SK-N-MC (cell line): ENCODE results near the gene EAF1.
A peak's percentile ranks its signal among the peaks of the same experiment; 100 is the strongest.

Experiments
- DNase-seq: peaks from one replicate; pipeline ENCODE4 v3.0.0-alpha.2; 2011; ENCODE audit warnings: low read depth, low spot score
- H3K27ac ChIP-seq: fragments of 200-600 bp; sonication (generic); 2 replicates; pipeline ENCODE4 v1.5.1; 2016; ENCODE audit warnings: mixed run types
- H3K36me3 ChIP-seq: fragments of 200-600 bp; sonication (generic); 2 replicates; pipeline ENCODE4 v1.6.1; 2017; ENCODE audit warnings: antibody characterized with exemption, low read length, mixed read lengths; ENCODE audit not compliant: insufficient read depth
- H3K4me3 ChIP-seq: fragments of 200-600 bp; sonication (generic); 2 replicates; pipeline ENCODE4 v1.5.1; 2016
- H3K9ac ChIP-seq: fragments of 200-600 bp; sonication (generic); 2 replicates; pipeline ENCODE4 v1.8.0; 2017; ENCODE audit warnings: mixed run types, mixed read lengths; ENCODE audit not compliant: insufficient read length
- H3K9me3 ChIP-seq: fragments of 200-600 bp; sonication (generic); 2 replicates; pipeline ENCODE4 v1.6.1; 2017; ENCODE audit warnings: low read depth, mild to moderate bottlenecking, antibody characterized with exemption, low read length, moderate library complexity, mixed read lengths
- EZH2 ChIP-seq: fragments of 200-600 bp; sonication (generic); IDR thresholded peaks from one replicate; pipeline ENCODE4 v1.6.1; 2017; ENCODE audit warnings: antibody characterized with exemption
- FOXP2 ChIP-seq: optimal IDR thresholded peaks from 2 replicates; pipeline ENCODE3; 2011; ENCODE audit warnings: mild to moderate bottlenecking, moderate library complexity; ENCODE audit not compliant: insufficient read depth; ENCODE audit errors: extremely low read length, control extremely low read depth
- POLR2AphosphoS5 ChIP-seq: IDR thresholded peaks from 2 replicates; pipeline ENCODE4 v1.6.1; 2012; ENCODE audit warnings: mild to moderate bottlenecking, low read depth, low read length, borderline replicate concordance

EAF1 gene

GRCh38 chr3:15428539-15428938, 1.1 kb downstream of the EAF1 start:
- DNase-seq = no peak
- peaks cover 6% of the 10 kb centered on the region; the same call in 1 of the 2 replicates for H3K36me3 ChIP-seq
- peak overlapping the region; percentile 86 for H3K9ac ChIP-seq
- peak overlapping the region; percentile 87 for H3K4me3 ChIP-seq
- H3K9me3 ChIP-seq = no peaks in the 10 kb centered on the region
- TF ChIP-seq FOXP2 = no peak
- no peak for TF ChIP-seq EZH2
- TF ChIP-seq POLR2AphosphoS5 = no peak
- H3K27ac ChIP-seq = no peak overlapping the region

- Histone ChIP-seq H3K9me3 (no peaks in the 10 kb centered on the region), H3K36me3 (peaks cover 6% of the 10 kb centered on the region; the same call in 1 of the 2 replicates), H3K9ac (peak overlapping the region; percentile 32), H3K27ac (no peak overlapping the region), H3K4me3 (peak overlapping the region; percentile 87)
- DNase-seq = no peak
- TF ChIP-seq EZH2 = no peak
- no peak for TF ChIP-seq FOXP2
Measured at GRCh38 chr3:15429080-15429479, 1.7 kb downstream of the EAF1 start.

GRCh38 chr3:15430624-15431023, 3.2 kb downstream of the EAF1 start:
- Histone ChIP-seq H3K36me3 (peaks cover 18% of the 10 kb centered on the region; the same call in 1 of the 2 replicates), H3K4me3 (no peak overlapping the region), H3K9ac (no peak overlapping the region), H3K27ac (no peak overlapping the region), H3K9me3 (no peaks in the 10 kb centered on the region)
- TF ChIP-seq EZH2 (no peak), POLR2AphosphoS5 (no peak), FOXP2 (no peak)
- DNase-seq = no peak

GRCh38 chr3:15431256-15431837, 3.9 kb downstream of the EAF1 start:
- H3K36me3 ChIP-seq = peaks cover 25% of the 10 kb centered on the region; the same call in 1 of the 2 replicates
- no peak overlapping the region for H3K9ac ChIP-seq
- no peaks in the 10 kb centered on the region for H3K9me3 ChIP-seq
- no peak for DNase-seq
- TF ChIP-seq EZH2 = no peak
- TF ChIP-seq POLR2AphosphoS5 = no peak
- no peak for TF ChIP-seq FOXP2
- H3K27ac ChIP-seq = no peak overlapping the region
- no peak overlapping the region for H3K4me3 ChIP-seq

- no peak overlapping the region for H3K4me3 ChIP-seq
- peaks cover 31% of the 10 kb centered on the region; the same call in 1 of the 2 replicates for H3K36me3 ChIP-seq
- H3K27ac ChIP-seq = no peak overlapping the region
- no peak overlapping the region for H3K9ac ChIP-seq
- no peaks in the 10 kb centered on the region for H3K9me3 ChIP-seq
- TF ChIP-seq EZH2 = no peak
- DNase-seq = no peak
Measured at GRCh38 chr3:15433531-15433930, 6.1 kb downstream of the EAF1 start.

- no peaks in the 10 kb centered on the region for H3K9me3 ChIP-seq
- H3K4me3 ChIP-seq = no peak overlapping the region
- no peak for TF ChIP-seq POLR2AphosphoS5
- TF ChIP-seq EZH2 = no peak
- TF ChIP-seq FOXP2 = no peak
- no peak for DNase-seq
- no peak overlapping the region for H3K27ac ChIP-seq
- H3K9ac ChIP-seq = no peak overlapping the region
- peaks cover 36% of the 10 kb centered on the region; the same call in 1 of the 2 replicates for H3K36me3 ChIP-seq
Measured at GRCh38 chr3:15434756-15435155, 7.4 kb downstream of the EAF1 start.

- no peak for DNase-seq
- no peak overlapping the region for H3K27ac ChIP-seq
- TF ChIP-seq POLR2AphosphoS5 (no peak), FOXP2 (no peak), EZH2 (no peak)
- no peaks in the 10 kb centered on the region for H3K9me3 ChIP-seq
- peaks cover 41% of the 10 kb centered on the region; the same call in 1 of the 2 replicates for H3K36me3 ChIP-seq
- no peak overlapping the region for H3K9ac ChIP-seq
- H3K4me3 ChIP-seq = no peak overlapping the region
Measured at GRCh38 chr3:15436246-15436645, 8.8 kb downstream of the EAF1 start.

GRCh38 chr3:15438983-15439382, 11.6 kb downstream of the EAF1 start:
- TF ChIP-seq POLR2AphosphoS5 (no peak), FOXP2 (no peak), EZH2 (no peak)
- Histone ChIP-seq H3K9me3 (no peaks in the 10 kb centered on the region), H3K9ac (no peak overlapping the region), H3K4me3 (no peak overlapping the region), H3K36me3 (peaks cover 35% of the 10 kb centered on the region; the same call in 1 of the 2 replicates), H3K27ac (no peak overlapping the region)
- DNase-seq = no peak

GRCh38 chr3:15439476-15439875, 12.1 kb downstream of the EAF1 start:
- Histone ChIP-seq H3K9me3 (no peaks in the 10 kb centered on the region), H3K36me3 (peaks cover 31% of the 10 kb centered on the region; the same call in 1 of the 2 replicates), H3K4me3 (no peak overlapping the region), H3K9ac (no peak overlapping the region), H3K27ac (no peak overlapping the region)
- DNase-seq = no peak
- no peak for TF ChIP-seq POLR2AphosphoS5
- no peak for TF ChIP-seq EZH2
- no peak for TF ChIP-seq FOXP2

- TF ChIP-seq EZH2 = no peak
- no peak for TF ChIP-seq FOXP2
- TF ChIP-seq POLR2AphosphoS5 = no peak
- Histone ChIP-seq H3K4me3 (no peak overlapping the region), H3K9ac (no peak overlapping the region), H3K27ac (no peak overlapping the region), H3K9me3 (no peaks in the 10 kb centered on the region), H3K36me3 (peaks cover 20% of the 10 kb centered on the region; the same call in 1 of the 2 replicates)
- DNase-seq = no peak
Measured at GRCh38 chr3:15440891-15441290, 13.5 kb downstream of the EAF1 start.
